Large intestine (tissue), 3 donors: ENCODE data around the gene KIAA1755. TPM values are rescaled to one million over a fixed set of nuclear protein-coding genes. Genes with fewer than 3 reads are reported as not detected.
A peak's percentile ranks its signal among the peaks of the same experiment; 100 is the strongest.

Source experiments
- DNase-seq, 2 donors: peaks; one replicate each; pipeline versions ENCODE4 v3.0.0 to v3.0.0-alpha.2; 2013
- H3K27ac ChIP-seq: one replicate; pipeline ENCODE4 v1.5.1; 2013; ENCODE audit warnings: low read length
- H3K27me3 ChIP-seq: 2 replicates; pipeline ENCODE4 v1.6.1; 2013; ENCODE audit warnings: low read length; ENCODE audit not compliant: control insufficient read depth, insufficient read depth
- H3K36me3 ChIP-seq: 2 replicates; pipeline ENCODE4 v1.6.1; 2013; ENCODE audit warnings: low read length; ENCODE audit not compliant: control insufficient read depth, insufficient read depth
- H3K4me1 ChIP-seq: one replicate; pipeline ENCODE4 v1.6.1; 2013; ENCODE audit warnings: low read length; ENCODE audit not compliant: control insufficient read depth, insufficient read depth
- H3K4me3 ChIP-seq: one replicate; pipeline ENCODE4 v1.5.1; 2013; ENCODE audit warnings: low read length
- H3K9me3 ChIP-seq: one replicate; pipeline ENCODE4 v1.6.1; 2013; ENCODE audit warnings: mild to moderate bottlenecking, low read depth, low read length, moderate library complexity; ENCODE audit not compliant: control insufficient read depth
- WGBS: methylation state at CpG from one replicate; pipeline ENCODE4 v1.1.5; 2013; ENCODE audit warnings: low lambda C conversion rate; ENCODE audit not compliant: insufficient coverage; 5-methylcytosine and 5-hydroxymethylcytosine counted together
- polyA plus RNA-seq: library from polyadenylated mRNA; unstranded; fragments of 120-200 nt; gene quantifications from one replicate; pipeline ENCODE4 v1.2.1, GENCODE V29; 2013

The KIAA1755 gene
- polyA plus RNA-seq, 1 donor, result 8.4 TPM

- H3K27me3 ChIP-seq, result no peaks in the 10 kb centered on the region
- no peak overlapping the region for H3K4me3 ChIP-seq
- H3K36me3 ChIP-seq, result no peaks in the 10 kb centered on the region
- no peak overlapping the region for H3K27ac ChIP-seq
- H3K9me3 ChIP-seq, result no peaks in the 10 kb centered on the region
- no CpG with 5 or more reads among the region's 11 CpGs for WGBS
- DNase-seq, result no peak
- H3K4me1 ChIP-seq, result no peaks in the 10 kb centered on the region
These were observed 32.8 kb downstream of the KIAA1755 start for GRCh38 chr20:38227420-38228360.

- Histone ChIP-seq H3K36me3 (no peaks in the 10 kb centered on the region), H3K27ac (no peak overlapping the region), H3K9me3 (no peaks in the 10 kb centered on the region), H3K27me3 (no peaks in the 10 kb centered on the region), H3K4me1 (no peaks in the 10 kb centered on the region), H3K4me3 (no peak overlapping the region)
- no peak for DNase-seq
- 80% methylated on average over 1 of the region's 6 CpGs for WGBS
These were observed 34.0 kb downstream of the KIAA1755 start for GRCh38 chr20:38226553-38226952.

DNA sequence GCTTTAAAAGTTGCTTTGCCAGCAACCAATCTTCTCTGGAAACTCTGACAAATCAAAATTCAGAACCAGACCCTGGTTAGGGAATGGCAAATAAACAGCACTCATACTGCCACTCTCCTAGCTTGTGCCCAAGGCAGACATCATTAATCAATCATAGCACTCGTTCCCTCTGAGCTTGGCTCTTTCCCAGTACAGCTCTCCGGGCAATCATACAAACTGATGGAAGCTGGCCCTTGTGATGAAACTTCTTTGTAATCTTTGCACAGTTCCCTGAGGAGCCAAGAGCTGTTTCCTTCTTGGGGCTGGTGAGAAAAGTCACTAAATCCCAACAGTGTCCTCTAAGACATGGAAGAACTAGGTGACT lies 34.7 kb downstream of the KIAA1755 start:
- Histone ChIP-seq H3K27me3 (no peaks in the 10 kb centered on the region), H3K27ac (no peak overlapping the region), H3K4me1 (no peaks in the 10 kb centered on the region), H3K9me3 (no peaks in the 10 kb centered on the region), H3K36me3 (no peaks in the 10 kb centered on the region), H3K4me3 (no peak overlapping the region)
- WGBS, result no CpG with 5 or more reads among the region's 2 CpGs
- DNase-seq, result no peak

DNA sequence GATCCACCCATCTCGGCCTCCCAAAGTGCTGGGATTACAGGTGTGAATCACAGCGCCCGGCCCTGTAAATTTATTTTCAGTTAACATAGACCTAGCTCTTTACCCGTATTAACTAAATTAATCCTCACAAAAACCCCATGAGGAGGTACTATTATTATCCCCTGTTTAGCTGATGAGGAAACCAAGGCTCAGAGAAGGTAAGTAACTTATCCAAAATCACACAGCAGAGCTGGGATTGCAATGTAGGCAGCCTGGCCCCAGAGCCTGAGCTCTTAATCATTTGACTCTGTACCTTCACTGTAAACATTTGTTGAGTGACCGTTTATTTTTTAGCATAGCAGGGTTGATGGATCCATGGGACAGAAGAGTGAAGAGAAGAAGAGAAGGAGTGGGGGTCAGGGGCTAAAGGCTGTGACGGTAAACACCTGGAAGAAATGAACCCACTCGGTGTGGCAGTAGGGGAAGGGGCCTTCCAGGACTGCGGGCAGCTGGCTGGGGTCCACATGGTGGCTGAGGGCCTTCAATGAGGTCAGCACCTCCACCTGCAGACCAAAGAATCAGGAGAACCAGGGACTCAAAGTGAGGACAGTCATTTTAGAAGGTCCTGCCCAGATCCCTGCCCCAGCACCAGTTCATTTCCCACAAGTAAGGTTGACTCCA lies 35.2 kb downstream of the KIAA1755 start:
- Histone ChIP-seq H3K27ac (no peak overlapping the region), H3K4me3 (no peak overlapping the region), H3K4me1 (no peaks in the 10 kb centered on the region), H3K27me3 (no peaks in the 10 kb centered on the region), H3K9me3 (no peaks in the 10 kb centered on the region), H3K36me3 (no peaks in the 10 kb centered on the region)
- no peak for DNase-seq
- WGBS, result 83% methylated on average over 1 of the region's 8 CpGs

DNA sequence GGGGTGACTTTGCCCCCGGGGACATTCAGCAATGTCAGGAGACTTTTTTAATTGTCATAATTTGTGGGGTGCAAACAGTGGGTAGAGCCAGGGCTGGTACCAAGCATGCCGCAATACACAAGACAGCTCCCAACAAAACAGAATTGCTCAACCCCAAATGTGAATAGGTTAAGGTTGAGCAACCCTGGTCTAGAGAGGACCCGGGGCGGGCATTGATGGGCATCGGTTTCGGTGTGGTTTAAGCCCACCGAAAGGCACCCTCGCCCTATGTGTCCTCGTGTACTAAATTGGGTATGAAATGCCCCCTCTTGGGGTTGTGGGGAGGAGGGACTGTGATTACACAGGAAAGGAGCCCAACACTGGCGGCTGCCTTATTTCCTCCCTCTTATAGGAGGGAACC lies 36.0 kb downstream of the KIAA1755 start:
- no peak overlapping the region for H3K27ac ChIP-seq
- H3K27me3 ChIP-seq, result no peaks in the 10 kb centered on the region
- no peak for DNase-seq
- H3K9me3 ChIP-seq, result no peaks in the 10 kb centered on the region
- H3K4me1 ChIP-seq, result no peaks in the 10 kb centered on the region
- no peak overlapping the region for H3K4me3 ChIP-seq
- no CpG with 5 or more reads among the region's 10 CpGs for WGBS
- H3K36me3 ChIP-seq, result no peaks in the 10 kb centered on the region

- no peak overlapping the region for H3K4me3 ChIP-seq
- no peaks in the 10 kb centered on the region for H3K27me3 ChIP-seq
- no peak for DNase-seq
- no peak overlapping the region for H3K27ac ChIP-seq
- WGBS, result no CpG with 5 or more reads among the region's 3 CpGs
- H3K9me3 ChIP-seq, result no peaks in the 10 kb centered on the region
- no peaks in the 10 kb centered on the region for H3K4me1 ChIP-seq
- H3K36me3 ChIP-seq, result no peaks in the 10 kb centered on the region
These were observed 36.8 kb downstream of the KIAA1755 start for GRCh38 chr20:38223743-38224100.

DNA sequence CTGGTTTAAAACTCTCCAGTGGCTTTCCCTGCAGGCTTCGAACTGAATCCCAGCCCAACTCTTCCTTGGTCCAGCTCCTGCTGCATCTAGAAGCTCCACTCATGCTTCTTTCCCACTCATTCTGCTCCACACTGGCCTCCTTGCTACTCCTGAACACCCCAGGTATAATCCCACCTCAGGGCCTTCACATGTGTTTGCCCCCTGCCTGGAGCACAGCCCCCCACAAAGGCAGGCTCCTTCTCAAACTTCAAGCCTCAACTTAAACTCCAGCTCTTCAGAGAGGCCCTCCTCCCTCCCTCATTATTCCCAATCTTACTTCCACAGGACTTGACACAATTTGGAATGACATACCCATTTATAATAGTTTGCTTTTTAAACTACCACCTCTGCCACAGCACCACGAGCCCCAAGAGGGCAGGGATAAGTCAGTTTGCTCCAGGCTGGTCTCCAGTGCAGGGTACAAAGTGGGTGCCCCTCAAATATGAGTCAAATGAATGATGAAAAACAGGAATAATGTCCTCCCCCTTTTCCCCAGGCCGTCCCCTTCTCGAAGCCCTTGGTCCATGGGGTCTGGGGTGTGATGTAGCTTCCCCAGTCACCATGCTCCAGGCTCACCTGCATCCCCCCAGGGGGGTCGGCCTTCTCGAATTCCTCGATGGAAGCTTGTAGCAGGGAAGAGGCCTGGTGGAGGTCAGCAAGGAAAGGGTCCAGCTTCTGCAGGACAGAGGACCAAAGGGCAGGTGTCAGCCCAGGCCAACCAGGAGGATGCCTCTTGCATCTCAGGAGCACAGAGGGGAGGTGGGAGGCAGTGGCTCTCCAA lies 37.4 kb downstream of the KIAA1755 start:
- no peak overlapping the region for H3K27ac ChIP-seq
- whole genome bisulfite sequencing, result no CpG with 5 or more reads among the region's 7 CpGs
- H3K36me3 ChIP-seq, result no peaks in the 10 kb centered on the region
- no peak for DNase-seq
- no peak overlapping the region for H3K4me3 ChIP-seq
- no peaks in the 10 kb centered on the region for H3K4me1 ChIP-seq
- H3K9me3 ChIP-seq, result no peaks in the 10 kb centered on the region
- H3K27me3 ChIP-seq, result no peaks in the 10 kb centered on the region

DNA sequence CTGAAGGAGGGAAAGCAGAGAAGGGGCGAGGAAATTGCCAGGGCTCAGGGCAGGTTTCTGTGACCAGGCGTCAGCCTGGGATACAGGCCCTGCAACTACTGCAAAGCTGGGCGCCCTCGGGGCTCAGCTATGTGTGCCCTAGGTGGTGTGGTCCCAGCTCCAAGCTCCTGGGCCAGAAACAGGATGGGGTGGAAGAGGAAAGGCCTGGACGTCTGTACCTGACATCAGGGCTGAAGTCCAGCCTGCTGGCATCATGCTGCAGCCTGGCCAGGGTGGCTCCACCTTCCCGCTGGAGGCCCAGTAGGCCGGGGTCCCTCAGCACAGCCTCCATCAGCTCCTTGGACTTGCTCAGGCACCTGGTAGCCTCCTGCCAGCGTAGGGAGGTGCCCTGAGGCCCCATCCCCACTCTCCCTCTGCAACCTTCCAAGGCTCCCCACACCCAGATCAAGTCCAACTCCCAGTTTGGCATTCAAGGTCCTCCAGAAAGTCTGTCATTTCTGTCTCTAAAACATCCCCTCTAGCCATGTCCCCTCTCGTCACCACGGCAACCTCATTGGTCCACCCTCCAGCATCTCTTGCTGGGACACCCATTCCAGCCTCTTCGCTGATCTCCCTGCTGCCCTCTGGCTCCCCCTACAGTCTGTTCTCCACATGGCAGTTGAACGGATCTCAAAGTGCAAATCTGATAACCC lies 38.2 kb downstream of the KIAA1755 start:
- Histone ChIP-seq H3K4me1 (no peaks in the 10 kb centered on the region), H3K9me3 (no peaks in the 10 kb centered on the region), H3K27ac (no peak overlapping the region), H3K27me3 (no peaks in the 10 kb centered on the region), H3K4me3 (no peak overlapping the region), H3K36me3 (no peaks in the 10 kb centered on the region)
- WGBS, result 20% methylated on average over 1 of the region's 12 CpGs
- peak in 1 of 2 donors; percentile 44 for DNase-seq

DNA sequence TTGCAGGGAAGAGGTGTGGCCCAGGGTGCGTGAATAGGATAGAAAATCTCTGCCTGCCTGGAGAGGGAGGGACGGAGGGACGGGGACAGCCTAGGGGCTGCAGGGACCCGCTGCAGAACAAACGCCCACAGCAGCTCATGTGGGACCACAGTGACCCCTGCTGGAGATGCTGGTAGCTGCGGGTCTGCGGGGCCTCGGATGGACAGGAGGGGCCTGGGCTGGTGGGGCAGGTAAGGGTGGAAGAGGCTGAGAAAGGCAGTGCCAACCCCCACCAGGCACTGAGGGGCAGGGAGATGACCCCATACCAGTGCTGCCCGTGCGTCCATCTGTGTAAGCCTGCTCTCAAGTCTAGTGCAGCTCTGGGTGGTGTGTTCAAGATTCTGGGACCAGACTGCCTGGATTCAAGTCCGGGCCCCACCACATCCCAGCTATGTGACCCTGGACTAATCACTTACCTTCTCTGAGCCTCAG lies 39.4 kb downstream of the KIAA1755 start:
- DNase-seq, result peak; percentile 31 to 48
- Histone ChIP-seq H3K9me3 (no peaks in the 10 kb centered on the region), H3K27ac (no peak overlapping the region), H3K36me3 (no peaks in the 10 kb centered on the region), H3K27me3 (no peaks in the 10 kb centered on the region), H3K4me3 (no peak overlapping the region), H3K4me1 (no peaks in the 10 kb centered on the region)
- WGBS, result no CpG with 5 or more reads among the region's 11 CpGs
